Tibial artery (tissue), 4 donors: ENCODE measurements around the gene PHTF2.
"Not testable (repeated sequence)": the region's sequence is repeated elsewhere in the genome, so short reads cannot be mapped to it uniquely, and the experiment has no call there.

ENCODE experiments used
- DNase-seq, 2 donors: peaks; one replicate each; pipeline ENCODE4 v3.0.0-alpha.2; 2019
- H3K27ac ChIP-seq, 2 donors: fragments of 200-600 bp; sonication (generic) in 1 of 2; 1 replicate in 1 of 2; 2 replicates in 1 of 2; pipeline ENCODE4 v1.5.1; 2018 to 2019; ENCODE audit warnings: mild to moderate bottlenecking in 1 of 2
- H3K27me3 ChIP-seq, 2 donors: fragments of 200-600 bp; sonication (generic) in 1 of 2; one replicate each; pipeline versions ENCODE4 v1.5.1 to v1.6.0; 2016 to 2019
- H3K36me3 ChIP-seq, 3 donors: fragments of 200-600 bp; sonication (generic) in 2 of 3; one replicate each; pipeline ENCODE4 v1.5.1; 2016 to 2019; ENCODE audit warnings: mild to moderate bottlenecking in 2 of 3
- H3K4me1 ChIP-seq, 4 donors: fragments of 200-600 bp; sonication (generic) in 2 of 4; 1 replicate in 3 of 4; 2 replicates in 1 of 4; pipeline ENCODE4 v1.5.1; 2016 to 2019
- H3K4me3 ChIP-seq, 2 donors: fragments of 200-600 bp; sonication (generic) in 1 of 2; 1 replicate in 1 of 2; 2 replicates in 1 of 2; pipeline ENCODE4 v1.5.1; 2018 to 2019; ENCODE audit warnings: mild to moderate bottlenecking in 2 of 2
- H3K9me3 ChIP-seq, 3 donors: fragments of 200-600 bp; sonication (generic) in 1 of 3; one replicate each; pipeline ENCODE4 v1.5.1; 2016 to 2019
- intact Hi-C: fragments of 100-400 bp; cut with DNase I; formaldehyde crosslinking; loops from one replicate; pipeline ENCODE4 v1.15.0; 2023; ENCODE audit warnings: low total_unique reads
- TF ChIP-seq, protein P1 (sequence below), 2 experiments: fragments of 200-600 bp in 1 of 2; fragments of 450-650 bp in 1 of 2; IDR thresholded peaks; one replicate each; pipeline ENCODE4 v1.5.1; 2017 to 2019; ENCODE audit warnings: antibody characterized with exemption in 2 of 2, mild to moderate bottlenecking in 1 of 2, moderate library complexity in 1 of 2

PHTF2 gene

DNA sequence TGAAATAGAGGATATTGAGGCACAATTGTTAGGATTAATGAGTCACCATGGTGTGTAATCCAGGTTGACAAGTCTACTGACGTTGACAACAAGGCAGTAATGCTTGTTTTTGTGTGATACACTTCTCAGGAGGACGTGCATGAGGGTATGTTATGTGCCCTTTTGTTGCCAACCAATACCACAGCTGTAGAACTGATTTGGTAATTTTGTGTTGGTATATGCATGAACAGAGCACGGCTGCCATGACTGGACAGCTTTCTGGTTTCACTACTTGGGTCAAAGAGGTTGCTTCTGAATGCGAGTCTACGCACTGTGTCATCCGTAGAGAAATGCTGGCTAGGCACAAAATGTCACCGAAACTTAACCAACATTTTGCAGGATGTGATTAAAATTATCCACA lies 32.9 kb downstream of the PHTF2 start:
- peaks cover 0 to 3% (median 0%) of the 10 kb centered on the region in 3 donors for H3K9me3 ChIP-seq
- no peaks in the 10 kb centered on the region for H3K27me3 ChIP-seq

DNA sequence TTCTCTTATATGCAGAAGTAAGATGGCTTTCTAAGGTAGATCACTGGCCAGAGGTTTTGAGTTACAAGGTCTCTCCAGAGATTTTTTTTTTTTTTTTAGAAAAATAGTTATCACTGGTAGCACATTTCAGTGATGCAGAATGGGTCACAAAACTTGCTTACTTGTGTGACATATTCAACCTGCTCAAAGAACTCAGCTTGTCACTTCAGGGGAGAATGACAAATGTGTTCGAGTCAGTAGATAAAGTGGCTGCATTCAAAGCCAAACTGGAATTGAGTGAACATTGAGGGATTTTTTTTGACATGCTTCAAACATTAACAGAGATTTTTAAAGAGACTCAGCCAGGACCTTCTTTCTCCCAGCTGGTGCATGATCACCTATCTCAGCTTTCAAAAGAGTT lies 33.4 kb downstream of the PHTF2 start:
- H3K27ac ChIP-seq: no peak overlapping the region

More for the DNA sequence above, 32.9 kb downstream of the PHTF2 start:
- intact Hi-C loops: no loop called here
- TF ChIP-seq, protein P1, sequence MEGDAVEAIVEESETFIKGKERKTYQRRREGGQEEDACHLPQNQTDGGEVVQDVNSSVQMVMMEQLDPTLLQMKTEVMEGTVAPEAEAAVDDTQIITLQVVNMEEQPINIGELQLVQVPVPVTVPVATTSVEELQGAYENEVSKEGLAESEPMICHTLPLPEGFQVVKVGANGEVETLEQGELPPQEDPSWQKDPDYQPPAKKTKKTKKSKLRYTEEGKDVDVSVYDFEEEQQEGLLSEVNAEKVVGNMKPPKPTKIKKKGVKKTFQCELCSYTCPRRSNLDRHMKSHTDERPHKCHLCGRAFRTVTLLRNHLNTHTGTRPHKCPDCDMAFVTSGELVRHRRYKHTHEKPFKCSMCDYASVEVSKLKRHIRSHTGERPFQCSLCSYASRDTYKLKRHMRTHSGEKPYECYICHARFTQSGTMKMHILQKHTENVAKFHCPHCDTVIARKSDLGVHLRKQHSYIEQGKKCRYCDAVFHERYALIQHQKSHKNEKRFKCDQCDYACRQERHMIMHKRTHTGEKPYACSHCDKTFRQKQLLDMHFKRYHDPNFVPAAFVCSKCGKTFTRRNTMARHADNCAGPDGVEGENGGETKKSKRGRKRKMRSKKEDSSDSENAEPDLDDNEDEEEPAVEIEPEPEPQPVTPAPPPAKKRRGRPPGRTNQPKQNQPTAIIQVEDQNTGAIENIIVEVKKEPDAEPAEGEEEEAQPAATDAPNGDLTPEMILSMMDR (IDR thresholded peaks at IDR 0.05): no peak
- H3K27ac ChIP-seq: no peak overlapping the region
- no peaks in the 10 kb centered on the region for H3K36me3 ChIP-seq
- H3K4me3 ChIP-seq: no peak overlapping the region
- H3K4me1 ChIP-seq: peaks cover 0 to 16% (median 2%) of the 10 kb centered on the region in 4 donors
- DNase-seq: no peak

DNA sequence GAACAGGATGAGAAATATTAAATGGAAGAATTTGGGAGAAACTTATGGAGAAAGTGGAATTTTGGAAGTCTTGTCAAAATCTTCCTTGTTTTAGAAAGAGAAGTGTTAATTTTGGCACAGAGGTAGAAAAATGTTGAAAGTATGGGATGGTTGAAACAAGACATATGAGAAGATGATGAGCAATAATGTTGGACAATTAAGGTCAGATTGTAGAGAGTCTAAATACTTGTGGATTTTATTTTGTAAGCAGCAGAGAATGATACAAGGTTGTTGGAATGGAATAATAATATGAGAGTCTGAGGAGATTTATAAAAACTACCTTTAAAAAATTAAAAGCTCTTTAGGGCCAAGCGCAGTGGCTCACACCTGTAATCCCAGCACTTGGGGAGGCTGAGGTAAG lies 34.6 kb downstream of the PHTF2 start:
- TF ChIP-seq, protein P1 (IDR thresholded peaks at IDR 0.05): no peak
- H3K27me3 ChIP-seq: no peaks in the 10 kb centered on the region
- no peak overlapping the region for H3K27ac ChIP-seq
- intact Hi-C loops: no loop called here
- no peaks in the 10 kb centered on the region for H3K9me3 ChIP-seq
- DNase-seq: no peak
- H3K4me1 ChIP-seq: peaks cover 0 to 23% (median 2%) of the 10 kb centered on the region in 4 donors
- no peak overlapping the region for H3K4me3 ChIP-seq
- H3K36me3 ChIP-seq: no peaks in the 10 kb centered on the region

More for the DNA sequence above, 33.4 kb downstream of the PHTF2 start:
- Histone ChIP-seq H3K27me3 (no peaks in the 10 kb centered on the region), H3K4me1 (peaks cover 0 to 17% (median 2%) of the 10 kb centered on the region in 4 donors), H3K9me3 (no peaks in the 10 kb centered on the region), H3K4me3 (no peak overlapping the region), H3K36me3 (no peaks in the 10 kb centered on the region)
- no peak for DNase-seq
- TF ChIP-seq, protein P1 (IDR thresholded peaks at IDR 0.05): no peak
- intact Hi-C loops: no loop called here

DNA sequence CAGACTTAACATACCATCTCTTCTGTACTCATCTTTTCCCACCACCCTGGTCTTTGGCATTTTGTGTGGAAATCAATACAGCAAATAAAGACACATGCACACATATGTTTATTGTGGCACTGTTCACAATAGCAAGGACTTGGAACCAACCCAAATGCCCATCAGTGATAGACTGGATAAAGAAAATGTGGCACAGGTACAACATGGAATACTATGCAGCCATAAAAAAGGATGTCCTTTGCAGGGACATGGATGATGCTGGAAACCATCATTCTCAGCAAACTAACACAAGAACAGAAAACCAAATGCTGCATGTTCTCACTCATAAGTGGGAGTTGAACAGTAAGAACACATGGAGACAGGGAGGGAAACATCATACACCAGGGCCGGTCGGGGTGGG lies 37.9 kb downstream of the PHTF2 start:
- DNase-seq, H3K4me3 ChIP-seq, H3K27me3 ChIP-seq, H3K27ac ChIP-seq, intact Hi-C loops, H3K36me3 ChIP-seq, H3K9me3 ChIP-seq: not testable (repeated sequence)
- peaks cover 0 to 15% (median 2%) of the 10 kb centered on the region in 4 donors for H3K4me1 ChIP-seq

DNA sequence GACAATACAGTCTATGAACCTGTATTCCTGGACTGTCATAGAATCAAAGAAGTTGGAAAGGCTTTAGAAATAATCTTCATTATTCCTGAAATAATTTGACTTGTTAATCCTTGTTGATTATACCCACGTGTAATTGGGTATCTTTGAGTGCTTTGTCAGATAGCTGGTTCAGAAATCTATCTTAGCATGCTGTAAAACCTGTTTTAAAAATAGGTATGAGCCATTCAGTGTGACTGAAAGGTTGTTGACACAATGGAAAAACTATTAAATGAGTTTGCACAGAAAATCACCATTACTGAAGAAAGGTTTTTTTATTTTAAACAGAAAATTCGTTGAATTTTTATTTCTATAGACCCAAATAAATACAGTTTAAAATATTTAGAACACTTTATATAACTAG lies 38.7 kb downstream of the PHTF2 start:
- no peak overlapping the region for H3K4me3 ChIP-seq
- H3K9me3 ChIP-seq: no peaks in the 10 kb centered on the region
- TF ChIP-seq, protein P1 (IDR thresholded peaks at IDR 0.05): no peak
- H3K27me3 ChIP-seq: no peaks in the 10 kb centered on the region
- no peak overlapping the region for H3K27ac ChIP-seq
- intact Hi-C loops: no loop called here
- DNase-seq: no peak
- peaks cover 0 to 15% (median 2%) of the 10 kb centered on the region in 4 donors for H3K4me1 ChIP-seq
- no peaks in the 10 kb centered on the region for H3K36me3 ChIP-seq

DNA sequence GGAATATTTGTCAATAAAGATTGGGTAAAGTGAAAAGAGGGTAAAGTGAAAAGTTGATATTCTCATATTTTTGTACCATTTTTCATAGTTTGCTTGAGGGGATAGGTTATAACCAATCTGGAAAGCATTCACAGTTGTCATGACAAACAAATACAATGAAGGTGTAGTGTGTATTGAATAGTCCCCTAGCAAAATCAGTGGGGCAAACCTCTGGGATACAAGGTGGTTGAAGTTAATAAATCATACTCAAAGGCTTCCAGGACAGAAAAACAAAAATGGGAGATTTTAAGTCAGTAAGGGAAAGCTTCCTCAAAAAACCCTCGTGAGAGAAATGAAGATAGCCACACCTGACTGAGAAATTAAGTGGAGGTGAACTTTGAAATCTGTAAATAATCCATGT lies 39.4 kb downstream of the PHTF2 start:
- TF ChIP-seq, protein P1 (IDR thresholded peaks at IDR 0.05): no peak
- Histone ChIP-seq H3K4me1 (peaks cover 0 to 15% (median 2%) of the 10 kb centered on the region in 4 donors), H3K27ac (no peak overlapping the region), H3K4me3 (no peak overlapping the region), H3K27me3 (no peaks in the 10 kb centered on the region), H3K36me3 (no peaks in the 10 kb centered on the region), H3K9me3 (no peaks in the 10 kb centered on the region)
- intact Hi-C loops: no loop called here
- DNase-seq: no peak
